ENCODE data around the gene USP44. TPM values are rescaled to one million over a fixed set of nuclear protein-coding genes. Genes with fewer than 3 reads are reported as not detected.

The USP44 gene
- polyA plus RNA-seq, 5 donors: 2.5 to 4.7 (median 4.1) TPM

Other genes starting within 250 kb of the USP44 start
- gene METAP2, start 77.3 kb downstream of the USP44 start, polyA plus RNA-seq (ENCODE audit: insufficient read depth in 1 of 5, insufficient read length in 5 of 5, low replicate concordance in 1 of 5): 100 to 1,000 TPM in 4 of 5 donors, 10 to 100 TPM in 1; 99.5 to 167 (median 122) TPM
- 10 to 100 TPM; 23.7 to 42.1 (median 25.1) TPM for gene NTN4, start 239.3 kb upstream of the USP44 start, polyA plus RNA-seq (ENCODE audit: insufficient read depth in 1 of 5, insufficient read length in 5 of 5, low replicate concordance in 1 of 5)

Measured in right lung (tissue), 5 donors.